DND-41 (cell line): Measurements from ENCODE around the gene JAZF1.

Source experiments
- ATAC-seq: fragments of 200-7000 bp; cut with Tn5 transposase; 3 replicates; pipeline ENCODE4 v1.9.1; 2021; ENCODE audit warnings: low read depth; ENCODE audit not compliant: insufficient read depth
- DNase-seq: peaks from one replicate; pipeline ENCODE4 v3.0.0-alpha.2; 2020
- H2AFZ ChIP-seq: 2 replicates; pipeline ENCODE4 v1.6.0; 2012; ENCODE audit warnings: low read depth, low read length
- H3K27ac ChIP-seq: 2 replicates; pipeline ENCODE4 v1.5.1; 2012; ENCODE audit warnings: low read length, inconsistent platforms
- H3K27me3 ChIP-seq: fragments of 200-600 bp; sonication (generic); 2 replicates; pipeline ENCODE4 v1.6.0; 2012; ENCODE audit warnings: low read length, mild to moderate bottlenecking, inconsistent platforms; ENCODE audit not compliant: insufficient read depth, poor library complexity
- H3K36me3 ChIP-seq: 2 replicates; pipeline ENCODE4 v1.5.1; 2012; ENCODE audit warnings: low read length, inconsistent platforms; ENCODE audit not compliant: insufficient read depth
- H3K4me1 ChIP-seq: 2 replicates; pipeline ENCODE4 v1.5.1; 2012; ENCODE audit warnings: mild to moderate bottlenecking, low read length; ENCODE audit not compliant: insufficient read depth
- H3K4me2 ChIP-seq: 2 replicates; pipeline ENCODE4 v1.6.0; 2012; ENCODE audit warnings: mild to moderate bottlenecking, moderate library complexity, low read length, inconsistent platforms; ENCODE audit not compliant: insufficient read depth
- H3K4me3 ChIP-seq, 2 experiments: fragments of 200-600 bp in 1 of 2; shearing (Covaris generic) in 1 of 2; 2 replicates each; pipeline ENCODE4 v1.5.1; 2012 to 2016; ENCODE audit warnings: inconsistent platforms in 2 of 2, low read length in 2 of 2, mild to moderate bottlenecking in 2 of 2, low read depth in 1 of 2, moderate library complexity in 1 of 2
- H3K79me2 ChIP-seq: 2 replicates; pipeline ENCODE4 v1.6.0; 2012; ENCODE audit warnings: low read length, inconsistent platforms; ENCODE audit not compliant: insufficient read depth
- H3K9ac ChIP-seq: 2 replicates; pipeline ENCODE4 v1.6.0; 2012; ENCODE audit warnings: low read depth, mild to moderate bottlenecking, inconsistent platforms, low read length, moderate library complexity
- H3K9me3 ChIP-seq: 2 replicates; pipeline ENCODE4 v1.5.1; 2012; ENCODE audit warnings: low read length, moderate library complexity, mild to moderate bottlenecking, inconsistent platforms; ENCODE audit not compliant: insufficient read depth, severe bottlenecking
- H4K20me1 ChIP-seq: 2 replicates; pipeline ENCODE4 v1.6.0; 2012; ENCODE audit warnings: low read length; ENCODE audit not compliant: insufficient read depth
- EZH2 ChIP-seq: IDR thresholded peaks from 3 replicates; pipeline ENCODE4 v1.6.1; 2012; ENCODE audit warnings: borderline replicate concordance, low read depth, mild to moderate bottlenecking, moderate library complexity, low read length, inconsistent platforms; ENCODE audit not compliant: severe bottlenecking
- TF ChIP-seq, protein P1 (sequence below): IDR thresholded peaks from 2 replicates; pipeline ENCODE4 v1.5.1; 2012; ENCODE audit warnings: borderline replicate concordance, low read length, moderate library complexity, mild to moderate bottlenecking; ENCODE audit not compliant: poor library complexity, severe bottlenecking; ENCODE audit errors: extremely low read depth

Gene JAZF1

GRCh38 chr7:27810186-27810585 lies 370.4 kb downstream of the JAZF1 start:
- peaks cover 12% of the 10 kb centered on the region for H3K36me3 ChIP-seq
- no peak for DNase-seq
- no peak for TF ChIP-seq EZH2
- TF ChIP-seq, protein P1, sequence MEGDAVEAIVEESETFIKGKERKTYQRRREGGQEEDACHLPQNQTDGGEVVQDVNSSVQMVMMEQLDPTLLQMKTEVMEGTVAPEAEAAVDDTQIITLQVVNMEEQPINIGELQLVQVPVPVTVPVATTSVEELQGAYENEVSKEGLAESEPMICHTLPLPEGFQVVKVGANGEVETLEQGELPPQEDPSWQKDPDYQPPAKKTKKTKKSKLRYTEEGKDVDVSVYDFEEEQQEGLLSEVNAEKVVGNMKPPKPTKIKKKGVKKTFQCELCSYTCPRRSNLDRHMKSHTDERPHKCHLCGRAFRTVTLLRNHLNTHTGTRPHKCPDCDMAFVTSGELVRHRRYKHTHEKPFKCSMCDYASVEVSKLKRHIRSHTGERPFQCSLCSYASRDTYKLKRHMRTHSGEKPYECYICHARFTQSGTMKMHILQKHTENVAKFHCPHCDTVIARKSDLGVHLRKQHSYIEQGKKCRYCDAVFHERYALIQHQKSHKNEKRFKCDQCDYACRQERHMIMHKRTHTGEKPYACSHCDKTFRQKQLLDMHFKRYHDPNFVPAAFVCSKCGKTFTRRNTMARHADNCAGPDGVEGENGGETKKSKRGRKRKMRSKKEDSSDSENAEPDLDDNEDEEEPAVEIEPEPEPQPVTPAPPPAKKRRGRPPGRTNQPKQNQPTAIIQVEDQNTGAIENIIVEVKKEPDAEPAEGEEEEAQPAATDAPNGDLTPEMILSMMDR = no peak
- no peak overlapping the region for H3K4me2 ChIP-seq
- no peaks in the 10 kb centered on the region for H3K27me3 ChIP-seq
- no peaks in the 10 kb centered on the region for H3K4me1 ChIP-seq
- no peak overlapping the region for H2AFZ ChIP-seq
- H3K27ac ChIP-seq = no peak overlapping the region
- H3K9me3 ChIP-seq = no peaks in the 10 kb centered on the region
- no peak for ATAC-seq
- no peak overlapping the region for H3K4me3 ChIP-seq
- no peak overlapping the region for H3K9ac ChIP-seq
- no peaks in the 10 kb centered on the region for H4K20me1 ChIP-seq
- no peaks in the 10 kb centered on the region for H3K79me2 ChIP-seq

GRCh38 chr7:27808626-27809025 lies 372.0 kb downstream of the JAZF1 start:
- Histone ChIP-seq H3K9ac (no peak overlapping the region), H2AFZ (no peak overlapping the region), H3K4me2 (no peak overlapping the region), H3K79me2 (no peaks in the 10 kb centered on the region), H3K4me3 (no peak overlapping the region), H3K4me1 (no peaks in the 10 kb centered on the region), H3K9me3 (no peaks in the 10 kb centered on the region), H3K27me3 (no peaks in the 10 kb centered on the region), H3K27ac (no peak overlapping the region), H4K20me1 (no peaks in the 10 kb centered on the region), H3K36me3 (peaks cover 12% of the 10 kb centered on the region)
- no peak for DNase-seq
- TF ChIP-seq, protein P1 = no peak
- TF ChIP-seq EZH2 = no peak
- no peak for ATAC-seq

DNA sequence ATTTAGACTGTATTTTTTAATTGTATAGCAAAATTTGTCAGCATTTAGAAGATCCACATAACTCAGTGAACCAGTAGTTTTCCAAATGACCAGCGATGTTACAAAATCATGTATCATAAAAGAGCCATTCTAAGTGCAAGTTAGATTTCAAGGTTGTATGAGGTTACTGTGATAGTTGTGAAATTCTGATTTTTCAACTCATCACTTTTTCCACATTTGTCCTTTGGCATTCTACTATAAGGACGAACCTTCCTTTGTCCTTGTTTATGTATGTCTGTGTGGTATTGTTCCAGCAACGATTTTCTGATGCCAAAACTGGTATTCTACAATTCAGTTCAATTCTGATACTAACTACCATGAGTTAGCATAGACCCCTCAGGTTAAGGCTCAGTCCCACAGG lies 376.5 kb downstream of the JAZF1 start:
- Histone ChIP-seq H4K20me1 (no peaks in the 10 kb centered on the region), H3K79me2 (no peaks in the 10 kb centered on the region), H2AFZ (no peak overlapping the region), H3K4me3 (no peak overlapping the region), H3K9me3 (no peaks in the 10 kb centered on the region), H3K36me3 (peaks cover 10% of the 10 kb centered on the region; the same call in 1 of the 2 replicates), H3K27me3 (no peaks in the 10 kb centered on the region), H3K27ac (no peak overlapping the region), H3K4me2 (no peak overlapping the region), H3K4me1 (no peaks in the 10 kb centered on the region), H3K9ac (no peak overlapping the region)
- no peak for DNase-seq
- TF ChIP-seq, protein P1 = no peak
- TF ChIP-seq EZH2 = no peak
- ATAC-seq = no peak

GRCh38 chr7:27802999-27803398 lies 377.6 kb downstream of the JAZF1 start:
- no peaks in the 10 kb centered on the region for H3K79me2 ChIP-seq
- H3K4me3 ChIP-seq = no peak overlapping the region
- ATAC-seq (no peak), DNase-seq (no peak)
- no peak overlapping the region for H2AFZ ChIP-seq
- no peaks in the 10 kb centered on the region for H3K9me3 ChIP-seq
- H3K27me3 ChIP-seq = no peaks in the 10 kb centered on the region
- peaks cover 16% of the 10 kb centered on the region; the same call in 1 of the 2 replicates for H3K36me3 ChIP-seq
- H3K9ac ChIP-seq = no peak overlapping the region
- H3K4me2 ChIP-seq = no peak overlapping the region
- TF ChIP-seq EZH2 = no peak
- TF ChIP-seq, protein P1 = no peak
- no peaks in the 10 kb centered on the region for H3K4me1 ChIP-seq
- no peak overlapping the region for H3K27ac ChIP-seq
- H4K20me1 ChIP-seq = no peaks in the 10 kb centered on the region
